GM23338 (cell line): ENCODE results near the gene DAB2. TPM values are rescaled to one million over a fixed set of nuclear protein-coding genes. Genes with fewer than 3 reads are reported as not detected.

ENCODE experiments used
- ATAC-seq: fragments of 200-7000 bp; cut with Tn5 transposase; 3 replicates; pipeline ENCODE4 v1.9.1; 2020
- DNase-seq: peaks from one replicate; pipeline ENCODE4 v3.0.0-alpha.2; 2015; ENCODE audit warnings: low spot score
- H2AFZ ChIP-seq: fragments of 200-600 bp; sonication (generic); 2 replicates; pipeline ENCODE4 v1.8.0; 2016; ENCODE audit warnings: antibody characterized with exemption, mild to moderate bottlenecking, moderate library complexity
- H3F3A ChIP-seq: fragments of 200-600 bp; sonication (generic); replicated peaks from 2 replicates; pipeline ENCODE4 v1.8.0; 2017; ENCODE audit warnings: antibody characterized with exemption, mixed run types, low read depth
- H3K27ac ChIP-seq: fragments of 200-600 bp; sonication (generic); 2 replicates; pipeline ENCODE4 v1.6.1; 2016; ENCODE audit warnings: low read depth
- H3K27me3 ChIP-seq: fragments of 200-600 bp; sonication (generic); 2 replicates; pipeline ENCODE4 v1.8.0; 2016; ENCODE audit warnings: mild to moderate bottlenecking, mixed run types, moderate library complexity; ENCODE audit not compliant: insufficient read depth
- H3K36me3 ChIP-seq: fragments of 200-600 bp; sonication (generic); 2 replicates; pipeline ENCODE4 v1.8.0; 2016; ENCODE audit warnings: mild to moderate bottlenecking; ENCODE audit not compliant: insufficient read depth
- H3K4me1 ChIP-seq: fragments of 200-600 bp; sonication (generic); 2 replicates; pipeline ENCODE4 v1.8.0; 2016; ENCODE audit warnings: mild to moderate bottlenecking, moderate library complexity; ENCODE audit not compliant: insufficient read depth
- H3K4me2 ChIP-seq: fragments of 200-600 bp; sonication (generic); 2 replicates; pipeline ENCODE4 v1.7.1; 2017; ENCODE audit warnings: mixed run types
- H3K4me3 ChIP-seq: fragments of 200-600 bp; sonication (generic); 2 replicates; pipeline ENCODE4 v1.6.1; 2016; ENCODE audit warnings: mixed run types
- H3K79me2 ChIP-seq: fragments of 200-600 bp; sonication (generic); replicated peaks from 2 replicates; pipeline ENCODE4 v1.8.0; 2017; ENCODE audit warnings: mild to moderate bottlenecking; ENCODE audit not compliant: insufficient read depth
- H3K9me2 ChIP-seq: fragments of 200-600 bp; sonication (generic); 2 replicates; pipeline ENCODE4 v1.8.0; 2017; ENCODE audit not compliant: insufficient read depth
- H4K20me1 ChIP-seq: fragments of 200-600 bp; sonication (generic); replicated peaks from 2 replicates; pipeline ENCODE4 v1.8.0; 2017; ENCODE audit warnings: mild to moderate bottlenecking; ENCODE audit not compliant: insufficient read depth
- H3K27ac Mint-ChIP-seq: 2 replicates; pipeline ENCODE4 v1.8.0; 2020; ENCODE audit warnings: inconsistent platforms, mild to moderate bottlenecking, moderate library complexity, mixed read lengths
- H3K27me3 Mint-ChIP-seq: 3 replicates; pipeline ENCODE4 v1.8.0; 2022; ENCODE audit warnings: low read depth, mild to moderate bottlenecking, moderate library complexity, mixed read lengths, inconsistent platforms; ENCODE audit not compliant: insufficient read depth, poor library complexity
- H3K36me3 Mint-ChIP-seq: 3 replicates; pipeline ENCODE4 v1.8.0; 2021; ENCODE audit warnings: low read depth, mild to moderate bottlenecking, inconsistent platforms, moderate library complexity, mixed read lengths
- H3K4me1 Mint-ChIP-seq: 3 replicates; pipeline ENCODE4 v1.8.0; 2020; ENCODE audit warnings: mild to moderate bottlenecking, inconsistent platforms, mixed read lengths
- H3K4me3 Mint-ChIP-seq: 3 replicates; pipeline ENCODE4 v1.8.0; 2021; ENCODE audit warnings: moderate library complexity, mild to moderate bottlenecking, inconsistent platforms, mixed read lengths
- H3K9me3 Mint-ChIP-seq: 3 replicates; pipeline ENCODE4 v1.8.0; 2020; ENCODE audit warnings: moderate library complexity, mild to moderate bottlenecking, inconsistent platforms, mixed read lengths
- CREB1 ChIP-seq: fragments of 250-450 bp; sonication (Bioruptor Pico); IDR thresholded peaks from 2 replicates; pipeline ENCODE4 v1.5.0; 2020; ENCODE audit warnings: low read depth, mild to moderate bottlenecking, moderate library complexity
- CTCF ChIP-seq, 2 experiments: fragments of 200-600 bp in 1 of 2; sonication (generic) in 1 of 2; conservative IDR thresholded peaks; 2 replicates each; pipeline versions ENCODE4 v1.5.1 to v1.6.1; 2016 to 2017; ENCODE audit warnings: antibody characterized with exemption in 2 of 2, low read depth in 2 of 2, mild to moderate bottlenecking in 2 of 2, moderate library complexity in 1 of 2
- ETS1 ChIP-seq: IDR thresholded peaks from 2 replicates; pipeline ENCODE4 v1.6.1; 2016; ENCODE audit warnings: antibody characterized with exemption
- EZH2 ChIP-seq: fragments of 200-600 bp; sonication (generic); IDR thresholded peaks from one replicate; pipeline ENCODE4 v1.8.0; 2017; ENCODE audit warnings: antibody characterized with exemption, mild to moderate bottlenecking, low read depth; ENCODE audit not compliant: unreplicated experiment
- JUNB ChIP-seq: IDR thresholded peaks from one replicate; pipeline ENCODE4 v1.6.1; 2016; ENCODE audit warnings: antibody characterized with exemption; ENCODE audit not compliant: unreplicated experiment
- NANOG ChIP-seq: IDR thresholded peaks from 2 replicates; pipeline ENCODE4 v1.6.1; 2016; ENCODE audit warnings: antibody characterized with exemption, borderline replicate concordance
- POLR2AphosphoS5 ChIP-seq: IDR thresholded peaks from 2 replicates; pipeline ENCODE4 v1.6.1; 2016; ENCODE audit warnings: antibody characterized with exemption, low read depth
- STAT1 ChIP-seq: IDR thresholded peaks from one replicate; pipeline ENCODE4 v1.6.1; 2016; ENCODE audit warnings: antibody characterized with exemption; ENCODE audit not compliant: unreplicated experiment
- ZNF114 ChIP-seq: fragments of 250-450 bp; sonication (Bioruptor Pico); IDR thresholded peaks from 2 replicates; pipeline ENCODE4 v1.5.0; 2020; ENCODE audit warnings: mild to moderate bottlenecking, moderate library complexity
- ZNF331 ChIP-seq: fragments of 250-450 bp; sonication (Bioruptor Pico); IDR thresholded peaks from 2 replicates; pipeline ENCODE4 v1.5.0; 2020; ENCODE audit warnings: low read depth, mild to moderate bottlenecking, moderate library complexity
- ZNF462 ChIP-seq: fragments of 250-450 bp; sonication (Bioruptor Pico); IDR thresholded peaks from 2 replicates; pipeline ENCODE4 v1.5.0; 2020; ENCODE audit warnings: mild to moderate bottlenecking, moderate library complexity
- polyA plus RNA-seq: library from polyadenylated mRNA; unstranded; fragments of >200 nt; fragmentation: Nextera tagmentation; extraction: Ambion mirVana; gene quantifications from 2 replicates; pipeline ENCODE4 v1.2.1, GENCODE V29; 2016
- total RNA-seq: library from RNA; depleted of rRNA; stranded (reverse); fragments of >200 nt; shearing (Covaris generic); gene quantifications from 2 replicates; pipeline ENCODE4 v1.2.3, GENCODE V29; 2014

The DAB2 gene
- total and polyA plus RNA-seq, 2 experiments from 2014 or later, result 6.4 to 8.4 TPM

GRCh38 chr5:39452846-39453245 lies 28.1 kb upstream of the DAB2 start:
- 0 out of 2 replicates have a peak, but pooled peaks cover 3% of the 10 kb centered on the region for H3K9me2 ChIP-seq
- no peaks in the 10 kb centered on the region for H4K20me1 ChIP-seq
- Mint-ChIP-seq H3K9me3 (no peaks in the 10 kb centered on the region), H3K27me3 (peaks cover 2% of the 10 kb centered on the region), H3K4me1 (peaks cover 4% of the 10 kb centered on the region; the same call in 2 of the 3 replicates), H3K36me3 (no peaks in the 10 kb centered on the region), H3K27ac (no peak overlapping the region), H3K4me3 (no peak overlapping the region)
- no peak overlapping the region for H3K27ac ChIP-seq
- ATAC-seq (no peak), DNase-seq (no peak)
- peaks cover 4% of the 10 kb centered on the region; the same call in 1 of the 2 replicates for H3K4me1 ChIP-seq
- H2AFZ ChIP-seq, result no peak overlapping the region
- H3F3A ChIP-seq, result no peaks in the 10 kb centered on the region
- H3K79me2 ChIP-seq, result no peaks in the 10 kb centered on the region
- H3K36me3 ChIP-seq, result no peaks in the 10 kb centered on the region
- no peak overlapping the region for H3K4me3 ChIP-seq
- TF ChIP-seq EZH2, result no peak
- TF ChIP-seq NANOG, result no peak
- no peak overlapping the region for H3K4me2 ChIP-seq
- H3K27me3 ChIP-seq, result no peaks in the 10 kb centered on the region

- Histone ChIP-seq H3K79me2 (no peaks in the 10 kb centered on the region), H3K4me2 (no peak overlapping the region), H2AFZ (no peak overlapping the region), H3K4me1 (peaks cover 4% of the 10 kb centered on the region; the same call in 1 of the 2 replicates), H4K20me1 (no peaks in the 10 kb centered on the region), H3K9me2 (no peaks in the 10 kb centered on the region), H3K36me3 (no peaks in the 10 kb centered on the region), H3K27ac (no peak overlapping the region), H3K27me3 (no peaks in the 10 kb centered on the region), H3F3A (no peaks in the 10 kb centered on the region), H3K4me3 (no peak overlapping the region)
- peaks cover 4% of the 10 kb centered on the region; the same call in 2 of the 3 replicates for H3K4me1 Mint-ChIP-seq
- H3K4me3 Mint-ChIP-seq, result no peak overlapping the region
- no peak overlapping the region for H3K27ac Mint-ChIP-seq
- no peaks in the 10 kb centered on the region for H3K27me3 Mint-ChIP-seq
- no peaks in the 10 kb centered on the region for H3K9me3 Mint-ChIP-seq
- no peak for ATAC-seq
- no peak for DNase-seq
- no peaks in the 10 kb centered on the region for H3K36me3 Mint-ChIP-seq
- no peak for TF ChIP-seq POLR2AphosphoS5
- TF ChIP-seq STAT1, result no peak
- no peak for TF ChIP-seq ZNF462
- TF ChIP-seq EZH2, result no peak
- no peak for TF ChIP-seq ZNF114 (CRISPR knock-in tag)
- TF ChIP-seq JUNB, result no peak
- TF ChIP-seq ZNF331 (CRISPR knock-in tag), result no peak
- TF ChIP-seq ETS1, result no peak
- TF ChIP-seq CTCF (conservative IDR thresholded peaks at IDR 0.05; ENCODE audit: low read depth in 2 of 2), result no peak
- TF ChIP-seq NANOG, result no peak
- no peak for TF ChIP-seq CREB1 (CRISPR knock-in tag)
Measured at GRCh38 chr5:39451276-39451941, 26.6 kb upstream of the DAB2 start.
